ENCODE data around the gene ARHGAP26.
"Not testable (repeated sequence)": the region's sequence is repeated elsewhere in the genome, so short reads cannot be mapped to it uniquely, and the experiment has no call there.

The ARHGAP26 gene

DNA sequence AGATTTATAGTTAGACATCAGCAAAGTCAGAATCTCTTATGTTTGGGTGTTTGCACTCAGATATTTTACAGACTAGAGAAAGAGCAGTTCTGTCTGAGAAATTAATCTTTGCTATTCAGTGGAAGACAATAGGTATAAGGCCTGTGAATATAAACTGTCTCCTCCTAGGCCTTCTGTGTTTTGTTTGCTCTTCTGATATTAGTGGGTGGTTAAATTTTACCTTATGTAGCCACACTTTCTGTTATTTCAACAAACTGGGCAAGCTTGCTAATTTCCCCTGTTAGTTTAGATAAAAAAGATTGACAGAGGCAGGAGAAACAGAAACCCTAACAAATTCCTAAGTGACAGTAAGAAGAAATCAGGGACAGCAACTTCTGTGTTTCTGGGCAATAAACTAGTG, 141.6 kb downstream of the ARHGAP26 start:
- no peak for DNase-seq

DNA sequence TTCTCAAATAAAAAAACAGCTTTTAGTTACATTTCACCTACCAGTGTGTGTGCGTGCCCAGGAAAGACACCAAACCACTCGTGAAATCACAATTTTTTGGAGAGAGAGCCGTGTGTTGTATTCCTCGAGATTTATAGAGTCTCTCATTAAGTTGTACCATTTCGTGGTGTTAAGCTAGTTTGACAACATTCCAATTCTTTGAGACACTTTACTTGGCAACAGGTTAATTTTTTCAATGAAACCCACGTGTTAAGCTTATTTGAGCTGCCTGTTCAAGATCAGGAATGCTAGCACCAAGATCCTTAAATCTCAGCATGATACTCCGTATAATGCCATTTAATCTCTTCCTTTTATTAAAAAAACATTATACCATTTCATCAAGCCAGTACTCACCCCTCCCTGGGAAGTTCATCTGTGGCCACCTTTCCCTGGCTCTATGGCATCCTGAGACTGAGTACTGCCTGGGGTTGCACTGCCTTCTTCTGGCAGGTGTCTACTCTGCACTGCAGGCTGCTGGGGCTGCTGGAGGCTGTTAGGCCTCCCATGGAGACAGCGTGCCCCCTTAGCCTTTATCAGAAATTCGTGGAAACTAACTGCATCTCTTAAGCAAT, 143.7 kb downstream of the ARHGAP26 start:
- no peak for DNase-seq

DNA sequence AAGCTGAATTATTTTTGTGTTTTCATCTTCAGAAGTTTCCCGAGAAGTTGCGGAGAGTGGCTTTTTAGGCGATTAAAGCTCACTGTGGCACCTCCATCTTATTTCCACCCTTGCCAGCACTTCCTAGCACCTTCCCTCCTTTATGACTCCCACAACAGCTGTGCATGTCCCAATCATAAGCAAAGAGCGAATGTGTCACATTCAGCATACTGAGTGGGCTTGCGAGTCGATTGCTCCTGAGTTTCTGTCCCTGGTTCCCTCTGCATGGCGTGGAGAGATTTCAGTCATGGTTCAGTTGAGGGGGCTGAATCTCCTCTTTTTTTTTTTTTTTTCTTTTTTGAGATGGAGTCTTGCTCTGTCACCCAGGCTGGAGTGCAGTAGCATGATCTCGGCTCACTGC, 144.9 kb downstream of the ARHGAP26 start:
- DNase-seq, result no peak

DNA sequence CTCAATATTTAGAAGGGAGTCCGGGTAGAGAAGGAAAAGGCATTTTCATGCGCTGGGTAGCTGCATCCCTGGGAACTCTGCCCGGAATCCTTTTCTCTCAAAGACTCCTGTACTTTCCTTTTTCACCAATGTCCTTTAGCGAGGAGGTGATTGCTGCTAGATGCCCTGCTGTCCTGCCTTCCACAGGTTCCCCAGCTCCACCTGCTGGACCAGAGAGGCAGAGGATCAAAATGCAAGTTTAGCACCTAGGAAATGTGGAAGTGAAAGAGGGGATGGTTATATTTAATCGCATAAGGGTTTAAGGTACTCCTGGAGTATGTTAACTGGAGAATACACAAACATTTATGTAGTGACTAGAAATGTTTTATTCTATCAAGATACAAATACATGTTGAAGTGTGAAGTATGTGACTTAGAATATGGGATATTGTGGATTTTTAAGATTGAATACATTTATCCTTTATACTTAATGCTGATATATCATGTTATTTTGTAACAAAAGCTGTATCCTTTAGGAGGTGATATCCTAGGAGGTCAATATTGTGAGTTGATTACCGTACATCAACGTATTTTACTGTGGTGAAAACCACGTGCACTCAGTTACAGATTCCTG, 145.7 kb downstream of the ARHGAP26 start:
- DNase-seq, result no peak

DNA sequence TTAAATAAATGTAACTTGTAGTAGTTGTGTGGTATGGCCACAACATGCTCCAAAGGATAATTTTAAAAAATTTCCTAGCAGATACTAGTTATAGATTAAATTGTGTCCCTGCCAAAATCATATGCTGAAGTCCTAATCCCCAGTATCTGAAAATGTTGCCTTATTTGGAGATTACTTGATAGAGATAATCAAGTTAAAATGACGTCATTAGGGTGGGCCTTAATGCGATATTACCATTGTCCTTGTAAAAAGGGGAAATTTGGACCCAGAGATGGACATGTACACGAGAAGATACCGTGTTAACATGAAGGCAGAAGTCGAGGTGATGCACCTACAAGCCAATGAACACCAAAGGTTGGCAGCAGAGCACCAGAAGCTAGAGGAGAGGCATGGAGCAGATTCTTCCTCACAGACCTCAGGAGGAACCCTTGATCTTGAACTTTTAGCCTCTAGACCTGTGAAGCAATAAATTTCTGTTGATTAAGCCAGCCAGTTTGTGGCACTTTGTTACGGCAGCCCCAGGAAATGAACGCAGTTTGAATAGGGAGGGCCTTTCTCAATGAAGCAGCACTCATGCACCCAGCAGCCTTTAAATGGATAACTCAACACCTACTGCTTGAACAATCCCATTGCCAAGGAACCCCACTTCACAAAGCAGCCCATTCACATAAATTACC, 148.9 kb downstream of the ARHGAP26 start:
- no peak for DNase-seq

DNA sequence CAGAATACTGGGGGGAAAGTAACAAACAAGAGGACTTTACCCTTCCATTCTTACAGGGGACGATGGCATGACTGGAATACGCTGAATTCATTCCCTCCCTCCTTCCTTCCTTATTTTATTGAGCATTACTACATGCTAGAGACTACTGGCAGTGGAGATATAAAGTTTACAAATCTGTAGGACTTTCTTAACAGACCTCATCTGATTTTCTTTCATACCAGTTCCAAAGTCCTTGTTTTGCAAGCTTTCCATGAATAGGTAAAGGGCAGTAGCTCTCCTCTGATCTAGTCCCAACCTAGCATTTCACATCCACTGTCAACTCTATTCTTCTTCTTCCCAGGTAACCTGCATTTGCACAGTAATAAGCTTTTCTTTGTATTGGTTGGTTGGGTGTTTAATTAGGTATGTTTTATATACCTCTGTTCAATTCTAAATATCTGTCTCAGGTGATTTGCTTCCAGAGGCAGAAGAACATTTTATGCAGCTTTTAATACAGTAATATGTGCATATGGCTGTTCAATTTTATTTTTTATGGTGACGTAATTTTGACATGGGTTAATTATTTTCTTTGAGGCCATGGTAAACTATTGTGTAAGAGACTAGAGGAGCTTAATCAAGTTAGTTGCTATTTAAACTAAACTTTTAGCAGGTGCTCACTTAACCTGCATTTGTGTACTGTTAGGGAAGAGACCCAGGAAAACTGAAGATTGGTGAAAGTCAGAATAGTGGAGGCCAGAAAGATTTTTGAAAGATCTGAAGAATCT, 150.9 kb downstream of the ARHGAP26 start:
- DNase-seq, result no peak

DNA sequence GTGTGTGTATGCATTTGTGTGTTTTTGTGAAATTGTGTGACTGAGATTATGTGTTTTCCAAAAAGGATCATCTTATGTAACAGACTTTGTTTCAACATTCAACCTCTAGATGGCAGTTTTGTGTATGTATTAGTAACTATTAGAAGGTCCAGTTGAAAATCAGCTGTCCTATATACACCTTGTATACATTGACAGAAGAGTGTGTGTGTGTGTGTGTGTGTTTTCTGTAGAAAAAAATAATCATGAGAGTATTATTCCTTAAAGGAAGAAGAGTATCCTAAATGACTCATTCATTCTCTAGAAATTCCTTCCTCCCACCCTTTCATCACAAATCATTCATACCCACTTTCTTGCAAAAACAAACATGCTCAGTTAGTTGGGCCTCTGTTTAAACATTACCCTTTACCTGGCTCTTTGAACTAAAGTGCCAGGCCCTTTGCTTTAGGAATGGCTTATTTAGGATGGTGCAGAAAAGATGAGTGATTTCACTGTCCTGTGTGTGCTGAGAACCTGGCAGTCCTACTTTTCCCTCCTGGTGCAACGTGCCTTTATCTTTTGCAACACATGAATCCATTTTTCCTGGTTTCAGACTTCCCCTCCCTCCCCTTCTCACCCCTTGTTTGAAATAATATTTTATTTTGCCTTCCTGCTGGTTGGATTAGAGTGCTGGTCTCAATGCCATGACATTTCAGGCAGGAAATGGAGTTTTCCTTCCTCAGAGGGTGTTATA, 152.2 kb downstream of the ARHGAP26 start:
- DNase-seq, result no peak

DNA sequence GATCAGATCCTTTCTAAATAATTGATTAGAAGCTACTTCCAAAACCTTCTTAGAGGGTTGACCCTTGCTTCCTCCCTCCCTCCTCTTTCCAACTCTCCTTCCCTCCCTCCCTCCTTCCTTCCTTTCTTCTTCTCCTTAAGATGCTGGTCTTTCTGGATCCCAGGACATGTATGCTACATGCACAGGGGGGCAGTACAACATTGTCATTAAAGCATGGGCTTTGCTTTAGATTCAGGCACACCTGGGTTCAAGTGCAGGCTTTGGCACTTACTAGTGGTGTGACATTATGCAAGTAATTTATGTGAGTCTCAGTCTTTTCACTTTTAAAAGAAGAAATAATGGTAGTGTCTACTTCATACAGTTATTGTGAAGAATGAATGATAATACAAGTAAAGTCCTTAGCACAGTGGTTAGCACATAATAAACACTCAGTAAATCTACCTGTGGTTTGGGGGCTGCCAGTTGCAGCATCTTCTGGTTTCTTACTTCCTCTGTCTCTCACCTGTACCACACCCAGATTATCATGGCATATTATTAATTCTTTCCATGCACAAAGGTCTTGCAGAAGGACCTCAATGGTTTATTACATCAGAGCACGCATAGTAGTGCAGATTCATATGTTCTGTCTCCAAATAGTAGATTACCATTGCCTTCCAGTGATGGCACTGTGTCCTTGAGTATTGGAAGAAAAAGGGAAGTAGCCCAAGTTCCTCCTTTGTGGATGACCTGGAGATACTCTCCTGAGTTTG, 154.1 kb downstream of the ARHGAP26 start:
- no peak for DNase-seq

DNA sequence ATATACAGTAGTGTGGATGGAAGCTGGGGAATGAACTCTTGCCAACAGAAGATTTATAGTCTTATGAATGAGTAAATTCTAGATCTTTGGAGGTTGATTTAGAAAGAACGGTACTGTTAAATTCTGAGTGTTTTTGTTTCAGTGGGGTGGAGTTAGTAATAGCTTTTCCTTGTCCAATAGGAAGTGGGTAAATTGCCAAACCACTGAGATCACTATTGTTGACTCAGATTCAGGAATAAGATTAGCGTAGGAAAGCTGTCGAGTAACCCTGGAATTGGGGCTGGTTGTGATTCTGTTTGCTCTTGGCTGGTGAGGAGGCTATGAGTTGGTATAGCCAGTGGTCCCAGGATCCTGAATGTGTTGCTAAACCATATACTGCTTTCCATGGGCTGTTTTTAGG, 155.6 kb downstream of the ARHGAP26 start:
- DNase-seq, result no peak

DNA sequence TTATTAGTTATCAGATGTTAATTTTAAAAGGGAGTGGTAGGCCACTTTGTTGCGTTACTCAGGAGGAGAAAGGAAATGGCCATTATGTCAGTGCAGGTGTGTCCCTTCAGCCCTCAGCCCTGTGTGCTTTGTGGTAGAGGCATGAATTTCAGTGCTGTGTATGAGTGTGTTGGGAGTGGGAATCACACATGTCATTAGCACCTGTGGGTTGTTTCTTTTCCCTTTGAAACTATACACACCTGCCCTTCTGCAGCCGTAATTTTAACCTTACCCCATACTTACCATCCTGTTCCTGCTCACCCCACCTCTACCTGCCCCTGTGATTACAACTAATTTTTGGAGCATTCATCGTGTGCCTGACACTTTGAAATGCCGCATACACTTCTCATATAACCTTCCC, 156.4 kb downstream of the ARHGAP26 start:
- no peak for DNase-seq

DNA sequence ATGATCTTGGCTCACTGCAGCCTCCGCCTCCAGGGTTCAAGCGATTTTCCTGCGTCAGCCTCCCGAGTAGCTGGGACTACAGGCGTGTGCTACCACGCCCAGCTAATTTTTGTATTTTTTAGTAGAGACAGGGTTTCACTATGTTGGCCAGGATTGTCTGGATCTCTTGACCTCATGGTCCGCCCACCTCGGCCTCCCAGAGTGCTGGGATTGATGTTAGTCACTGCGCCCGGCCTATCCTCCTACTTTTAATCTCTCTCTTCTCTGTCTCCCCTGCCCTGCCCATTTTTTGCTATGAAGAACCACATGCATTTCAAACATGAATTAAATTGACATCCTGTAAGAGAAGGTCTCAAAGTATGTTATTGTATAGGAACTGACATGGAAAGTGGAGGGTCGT, 158.8 kb downstream of the ARHGAP26 start:
- not testable (repeated sequence) for DNase-seq

DNA sequence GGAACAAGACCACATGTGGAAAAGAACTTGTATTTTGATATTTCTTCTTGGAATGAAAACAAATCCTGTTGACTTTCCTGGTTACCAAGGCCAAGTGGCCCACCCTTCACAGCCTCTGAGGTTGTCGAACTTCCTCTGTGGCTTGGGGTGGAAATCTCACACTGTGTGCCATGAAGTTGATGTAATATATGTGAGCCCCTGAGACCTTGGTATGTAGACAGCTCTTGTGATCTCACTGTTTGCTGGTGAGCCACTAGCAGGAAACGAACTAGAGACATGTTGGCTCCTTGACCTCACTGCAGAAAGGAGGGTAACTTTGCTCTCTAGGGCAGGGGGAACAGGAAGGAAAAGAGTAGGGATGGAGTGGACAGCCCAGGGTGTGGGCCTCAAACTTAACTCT, 159.4 kb downstream of the ARHGAP26 start:
- no peak for DNase-seq

DNA sequence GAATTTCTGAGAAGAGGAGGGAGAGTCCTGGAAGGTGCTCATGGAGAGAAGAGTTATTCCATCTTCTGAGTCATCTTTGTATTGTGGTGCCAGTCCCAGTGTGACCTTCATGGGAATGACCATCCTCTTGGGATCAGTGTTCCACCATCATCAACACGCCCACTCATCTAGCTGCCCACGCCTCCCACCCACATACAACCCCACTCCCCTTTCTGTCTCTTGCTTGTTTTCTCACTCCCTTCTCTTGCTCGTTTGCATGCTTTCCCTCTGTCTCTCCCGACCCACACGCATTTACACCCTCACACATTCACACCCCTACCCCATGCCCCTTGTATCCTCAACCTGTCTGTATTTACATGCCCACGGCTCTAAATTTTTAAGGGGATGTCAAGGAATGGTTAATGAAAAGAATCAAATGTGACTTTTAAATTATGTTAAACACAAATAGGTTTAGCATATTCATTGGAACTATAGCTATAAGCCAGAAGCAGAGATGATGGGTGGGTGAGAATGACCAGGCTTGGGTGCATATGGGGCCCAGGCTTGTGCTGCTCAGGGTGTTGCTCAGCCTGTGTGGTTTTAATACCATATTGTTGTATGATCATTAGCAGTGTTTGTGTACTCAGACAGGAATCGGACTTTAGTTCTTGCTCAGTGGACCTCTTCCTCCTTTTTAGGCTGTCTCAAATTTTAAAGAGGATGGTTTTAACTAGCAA, 160.4 kb downstream of the ARHGAP26 start:
- no peak for DNase-seq

DNA sequence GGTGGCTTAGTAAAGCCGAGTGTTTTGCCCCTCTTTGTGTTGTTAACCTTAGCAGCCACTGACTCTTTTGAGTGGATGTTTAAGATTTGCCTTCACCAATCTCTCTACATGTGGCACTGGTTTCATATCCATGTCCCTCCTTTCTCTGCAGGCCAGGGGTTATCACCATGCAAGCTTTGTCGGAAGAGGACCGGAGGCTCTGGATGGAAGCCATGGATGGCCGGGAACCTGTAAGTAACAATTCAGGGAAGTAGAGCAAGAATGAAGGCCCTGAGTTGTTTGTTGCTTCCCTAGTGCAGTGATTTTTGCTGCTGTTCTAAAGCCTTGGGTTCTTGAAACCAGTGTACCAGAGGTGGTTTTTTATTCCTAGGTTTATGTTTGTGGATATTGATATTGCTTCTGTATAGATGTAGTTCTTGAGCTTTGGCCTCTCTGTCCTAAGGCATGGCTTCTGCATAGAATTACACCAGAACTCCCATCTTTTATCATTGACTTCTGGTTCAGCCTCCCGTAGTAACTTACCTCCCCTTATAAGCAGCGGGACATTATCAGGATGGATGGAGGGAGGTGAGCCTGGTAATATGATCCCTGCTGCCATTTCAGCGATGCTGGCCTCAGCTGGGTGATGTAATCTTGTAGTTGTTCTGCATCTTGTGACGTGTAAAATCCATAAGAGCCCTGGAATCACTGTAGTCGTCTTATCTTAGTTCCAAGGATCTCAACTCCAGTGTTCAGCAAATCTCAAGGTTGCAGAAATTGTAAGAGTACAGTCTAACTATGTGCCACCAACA, 161.9 kb downstream of the ARHGAP26 start:
- no peak for DNase-seq

DNA sequence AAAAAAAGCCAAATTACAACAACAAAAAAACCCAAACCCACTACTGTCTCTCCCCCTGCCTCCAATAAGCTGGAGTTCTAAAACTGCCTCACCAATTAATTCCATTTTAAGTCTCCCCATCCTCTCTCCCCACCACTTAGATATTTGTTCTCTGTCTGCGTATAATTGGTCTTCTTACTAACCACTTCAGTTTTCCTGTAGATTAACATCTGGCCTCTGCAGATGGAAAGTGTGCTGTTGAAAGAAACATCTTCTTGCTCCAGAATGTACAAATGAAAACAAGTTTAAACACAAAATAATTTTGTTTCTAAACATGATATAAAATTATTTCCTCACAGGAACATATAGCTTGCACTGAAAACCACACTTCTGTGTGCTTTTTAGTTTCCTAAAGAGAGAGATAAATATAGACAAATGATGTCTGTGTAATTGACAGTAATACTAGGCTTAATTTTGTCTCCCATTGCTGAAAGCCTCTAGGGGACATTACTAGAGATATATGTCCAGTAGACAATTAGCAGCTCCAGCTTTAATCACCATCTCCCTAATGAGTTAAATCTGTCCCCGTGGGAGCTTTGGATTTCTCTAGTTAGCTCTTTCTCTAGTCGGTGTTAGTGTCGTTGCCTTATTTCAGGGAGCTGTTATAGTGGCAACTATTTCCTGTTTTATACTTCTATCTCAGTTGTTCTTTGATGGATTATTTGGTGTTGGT, 164.0 kb downstream of the ARHGAP26 start:
- DNase-seq, result no peak

DNA sequence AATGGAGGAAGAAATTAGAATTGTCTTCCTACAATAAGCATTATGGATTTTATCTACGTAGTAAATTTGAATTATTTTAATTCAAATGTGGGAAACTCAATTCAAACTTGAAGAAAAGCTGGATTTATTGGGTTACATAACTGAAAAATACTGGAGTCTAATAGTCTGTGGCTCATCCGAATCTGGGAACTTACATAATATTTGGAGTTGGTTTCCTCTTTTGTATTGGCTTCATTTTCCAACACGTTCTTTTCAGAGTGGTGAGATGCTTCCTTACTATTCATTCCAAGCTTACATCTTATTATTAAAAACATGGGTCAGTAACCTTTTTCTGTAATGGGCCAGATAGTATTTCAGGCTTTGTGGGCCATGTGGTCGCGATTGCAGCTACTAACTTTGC, 164.8 kb downstream of the ARHGAP26 start:
- DNase-seq, result no peak

DNA sequence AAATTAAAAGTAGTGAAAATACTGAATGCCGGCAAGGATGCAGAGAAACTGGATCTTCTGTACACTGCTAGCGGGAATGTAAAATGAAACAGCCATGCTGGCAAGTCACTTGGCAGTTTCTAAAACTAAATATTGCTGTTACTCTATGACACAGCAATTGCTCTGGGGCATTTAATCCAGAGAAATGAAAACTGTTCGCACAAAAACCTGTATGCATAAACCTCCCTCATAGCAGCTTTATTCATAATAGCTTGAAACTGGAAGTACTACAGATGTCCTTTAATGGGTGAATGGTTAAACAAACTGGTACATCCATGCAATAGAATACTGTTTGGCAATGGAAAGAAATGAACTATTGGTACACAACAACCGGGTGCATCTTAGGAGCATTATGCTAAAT, 167.2 kb downstream of the ARHGAP26 start:
- DNase-seq, result no peak

DNA sequence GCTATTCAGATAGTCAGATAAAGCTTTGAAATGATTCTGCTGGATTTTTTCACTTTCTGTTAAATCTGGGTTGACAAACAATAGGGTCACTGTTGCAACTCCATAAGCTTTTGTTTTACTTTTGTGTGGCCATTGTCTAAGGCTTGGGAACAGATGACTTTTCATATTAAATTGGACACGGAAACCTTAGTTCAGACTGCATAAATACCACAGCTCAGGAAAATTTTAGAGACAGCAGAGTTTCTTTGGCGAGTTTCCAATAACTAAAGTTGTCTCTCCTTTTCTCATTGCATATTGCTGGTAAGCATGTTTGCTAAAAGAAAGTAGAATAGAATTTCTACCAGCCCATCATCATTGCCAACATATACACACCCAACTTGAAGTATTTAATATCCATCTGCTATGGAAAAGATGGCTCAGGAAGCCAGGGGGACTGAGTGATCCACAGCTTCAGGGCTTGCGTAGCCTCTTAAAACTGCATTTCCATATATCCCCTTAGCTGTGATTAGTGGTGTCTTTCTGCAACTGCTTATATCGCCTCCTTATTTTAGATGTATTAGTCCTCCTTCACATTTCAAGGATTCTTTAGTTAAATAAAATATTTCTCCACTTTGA, 168.2 kb downstream of the ARHGAP26 start:
- DNase-seq, result no peak

DNA sequence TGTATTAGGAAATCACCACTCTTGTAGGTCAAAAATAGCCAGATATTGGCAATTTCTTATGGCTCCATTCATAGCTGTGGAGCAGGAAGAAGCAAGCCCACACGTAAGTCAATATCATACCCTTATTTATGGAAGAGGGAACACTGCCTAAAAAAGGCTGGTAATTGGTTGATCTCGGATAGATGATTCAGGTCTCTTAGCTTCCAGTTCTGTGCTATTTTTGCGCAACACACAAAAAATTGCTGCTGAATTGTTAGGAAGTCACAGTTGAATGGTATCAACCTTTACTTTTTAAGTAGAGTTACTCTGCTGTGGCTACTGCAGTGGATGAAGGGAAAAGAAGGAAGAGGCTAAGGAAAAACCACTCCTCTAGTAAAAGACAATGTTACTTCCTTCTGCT, 168.8 kb downstream of the ARHGAP26 start:
- no peak for DNase-seq

DNA sequence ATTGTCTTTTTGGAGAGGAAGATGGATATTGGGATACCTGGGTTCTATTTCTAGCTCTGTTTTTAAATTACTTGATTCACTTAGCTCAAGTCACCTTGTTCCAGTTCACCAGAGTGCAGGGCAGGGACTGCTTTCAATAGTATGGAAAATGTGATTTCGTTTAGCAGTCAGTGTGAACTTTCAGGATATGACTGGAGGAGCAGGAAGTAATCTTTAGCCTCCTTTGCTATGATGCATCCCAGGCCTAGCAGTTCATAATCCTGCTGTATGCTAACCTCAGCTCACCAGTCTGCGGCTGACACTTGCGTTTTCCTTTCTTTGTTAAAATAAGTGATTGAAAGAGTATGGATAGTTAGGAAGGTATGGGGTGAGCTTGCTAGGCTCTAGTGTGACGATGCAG, 169.7 kb downstream of the ARHGAP26 start:
- no peak for DNase-seq

All from SIG-M5 (cell line).